ENCODE measurements around the gene SLC34A1.

- TF ChIP-seq CTCF (conservative IDR thresholded peaks at IDR 0.05; ENCODE audit: low read length) = no peak
- TF ChIP-seq EZH2phosphoT487 (IDR thresholded peaks at IDR 0.05; ENCODE audit: borderline replicate concordance, low read depth, low read length) = no peak
Measured at GRCh38 chr5:177354256-177354655, 30.0 kb upstream of the SLC34A1 start.

All from OCI-LY7 (cell line).